Smooth muscle cell (in vitro differentiated cells): ENCODE results near the gene RAB32. TPM values are rescaled to one million over a fixed set of nuclear protein-coding genes. Genes with fewer than 3 reads are reported as not detected.

Experiments used
- DNase-seq: peaks from one replicate; lab custom pipeline; 2025; ENCODE audit not compliant: unreplicated experiment; lab: John Stamatoyannopoulos, UW
- H2AFZ ChIP-seq: fragments of 200-600 bp; sonication (generic); 2 replicates; pipeline ENCODE4 v1.6.0; 2016; ENCODE audit warnings: antibody characterized with exemption, low read depth, mild to moderate bottlenecking
- H3F3A ChIP-seq: fragments of 200-600 bp; sonication (generic); 2 replicates; pipeline ENCODE4 v1.6.0; 2017; ENCODE audit warnings: antibody characterized with exemption, low read depth
- H3K27ac ChIP-seq: fragments of 200-600 bp; sonication (generic); 2 replicates; pipeline ENCODE4 v1.5.1; 2016; ENCODE audit warnings: low read depth, mild to moderate bottlenecking
- H3K27me3 ChIP-seq: fragments of 200-600 bp; sonication (generic); 2 replicates; pipeline ENCODE4 v1.6.1; 2016; ENCODE audit warnings: low read depth, mild to moderate bottlenecking
- H3K36me3 ChIP-seq: fragments of 200-600 bp; sonication (generic); 2 replicates; pipeline ENCODE4 v1.5.1; 2016; ENCODE audit warnings: low read depth
- H3K4me1 ChIP-seq: fragments of 200-600 bp; sonication (generic); 2 replicates; pipeline ENCODE4 v1.5.1; 2016; ENCODE audit warnings: low read depth
- H3K4me2 ChIP-seq: fragments of 200-600 bp; sonication (generic); 2 replicates; pipeline ENCODE4 v1.6.0; 2016; ENCODE audit warnings: mild to moderate bottlenecking
- H3K4me3 ChIP-seq: fragments of 200-600 bp; sonication (generic); 2 replicates; pipeline ENCODE4 v1.5.1; 2016; ENCODE audit warnings: mild to moderate bottlenecking
- H3K79me2 ChIP-seq: fragments of 200-600 bp; sonication (generic); 2 replicates; pipeline ENCODE4 v1.6.0; 2016; ENCODE audit warnings: low read depth, mild to moderate bottlenecking
- H3K9ac ChIP-seq: fragments of 200-600 bp; sonication (generic); 2 replicates; pipeline ENCODE4 v1.6.0; 2016; ENCODE audit warnings: low read depth
- H3K9me3 ChIP-seq: fragments of 200-600 bp; sonication (generic); replicated peaks from 2 replicates; pipeline ENCODE4 v1.5.1; 2016; ENCODE audit warnings: low read depth
- H4K20me1 ChIP-seq: fragments of 200-600 bp; sonication (generic); 2 replicates; pipeline ENCODE4 v1.6.0; 2016; ENCODE audit warnings: low read depth
- CTCF ChIP-seq: fragments of 200-600 bp; sonication (generic); IDR thresholded peaks from 2 replicates; pipeline ENCODE4 v1.5.1; 2017; ENCODE audit warnings: borderline replicate concordance, mild to moderate bottlenecking, antibody characterized with exemption; ENCODE audit not compliant: insufficient read depth, poor library complexity, severe bottlenecking
- WGBS: methylation state at CpG from one replicate; pipeline ENCODE4 v1.1.7; 2016; ENCODE audit warnings: low lambda C conversion rate; 5-methylcytosine and 5-hydroxymethylcytosine counted together
- polyA plus RNA-seq: library from polyadenylated mRNA; unstranded; fragments of >200 nt; fragmentation: Nextera tagmentation; extraction: Ambion mirVana; gene quantifications from 2 replicates; pipeline ENCODE4 v1.2.1, GENCODE V29; 2016
- total RNA-seq: library from RNA; depleted of rRNA; stranded (reverse); fragments of >200 nt; gene quantifications from 2 replicates; pipeline ENCODE4 v1.2.3, GENCODE V29; 2014

RAB32 gene
- total and polyA plus RNA-seq, 2 experiments from 2014 or later = 154 to 316 TPM

- 96% methylated on average over 1 of the region's 1 CpG for WGBS
- Histone ChIP-seq H2AFZ (no peak overlapping the region), H3K4me2 (no peak overlapping the region), H3K4me1 (no peaks in the 10 kb centered on the region), H3K27me3 (no peaks in the 10 kb centered on the region), H4K20me1 (no peaks in the 10 kb centered on the region), H3K27ac (no peak overlapping the region), H3K36me3 (no peaks in the 10 kb centered on the region), H3K9ac (no peak overlapping the region), H3K79me2 (no peaks in the 10 kb centered on the region), H3K4me3 (no peak overlapping the region), H3F3A (no peaks in the 10 kb centered on the region), H3K9me3 (peaks cover 7% of the 10 kb centered on the region)
- no peak for DNase-seq
- no peak for TF ChIP-seq CTCF
Observed at GRCh38 chr6:146574211-146574610, 30.6 kb downstream of the RAB32 start.

- no peaks in the 10 kb centered on the region for H3F3A ChIP-seq
- H3K79me2 ChIP-seq = no peaks in the 10 kb centered on the region
- H3K9ac ChIP-seq = no peak overlapping the region
- H3K4me1 ChIP-seq = no peaks in the 10 kb centered on the region
- no peaks in the 10 kb centered on the region for H3K27me3 ChIP-seq
- no peak overlapping the region for H3K4me2 ChIP-seq
- DNase-seq = no peak
- H3K36me3 ChIP-seq = no peaks in the 10 kb centered on the region
- H4K20me1 ChIP-seq = no peaks in the 10 kb centered on the region
- no peak for TF ChIP-seq CTCF
- H3K9me3 ChIP-seq = peaks cover 3% of the 10 kb centered on the region
- H3K4me3 ChIP-seq = no peak overlapping the region
- no peak overlapping the region for H3K27ac ChIP-seq
- no peak overlapping the region for H2AFZ ChIP-seq
Observed at GRCh38 chr6:146578054-146578453, 34.4 kb downstream of the RAB32 start.

- no peak overlapping the region for H2AFZ ChIP-seq
- H3K4me3 ChIP-seq = no peak overlapping the region
- no peak overlapping the region for H3K27ac ChIP-seq
- H3K27me3 ChIP-seq = no peaks in the 10 kb centered on the region
- no peak for TF ChIP-seq CTCF
- H3K4me2 ChIP-seq = no peak overlapping the region
- H3K9me3 ChIP-seq = no peaks in the 10 kb centered on the region
- WGBS = 54% methylated on average over 1 of the region's 1 CpG
- H3K9ac ChIP-seq = no peak overlapping the region
- no peaks in the 10 kb centered on the region for H3K4me1 ChIP-seq
- no peaks in the 10 kb centered on the region for H3K79me2 ChIP-seq
- no peaks in the 10 kb centered on the region for H4K20me1 ChIP-seq
- no peaks in the 10 kb centered on the region for H3F3A ChIP-seq
- no peaks in the 10 kb centered on the region for H3K36me3 ChIP-seq
- DNase-seq = no peak
Observed at GRCh38 chr6:146581968-146582367, 38.3 kb downstream of the RAB32 start.

- WGBS = 69% methylated on average over 5 of the region's 5 CpGs
- H3K4me2 ChIP-seq = no peak overlapping the region
- no peaks in the 10 kb centered on the region for H3K4me1 ChIP-seq
- H3K27me3 ChIP-seq = no peaks in the 10 kb centered on the region
- no peak overlapping the region for H3K9ac ChIP-seq
- no peaks in the 10 kb centered on the region for H3K36me3 ChIP-seq
- DNase-seq = no peak
- no peak overlapping the region for H2AFZ ChIP-seq
- no peaks in the 10 kb centered on the region for H3K9me3 ChIP-seq
- no peak overlapping the region for H3K27ac ChIP-seq
- no peaks in the 10 kb centered on the region for H3K79me2 ChIP-seq
- no peak overlapping the region for H3K4me3 ChIP-seq
- TF ChIP-seq CTCF = no peak
- no peaks in the 10 kb centered on the region for H4K20me1 ChIP-seq
- H3F3A ChIP-seq = no peaks in the 10 kb centered on the region
Observed at GRCh38 chr6:146582857-146583256, 39.2 kb downstream of the RAB32 start.
